Natural killer cell (primary cell): Measurements from ENCODE around the gene UNC5B. TPM values are rescaled to one million over a fixed set of nuclear protein-coding genes. Genes with fewer than 3 reads are reported as not detected.

Source experiments
- ATAC-seq, 3 donors: fragments of 150-1000 bp in 2 of 3; fragments of 200-7000 bp in 1 of 3; cut with Tn5 transposase; 1 replicate in 1 of 3; 2 replicates in 2 of 3; pipeline ENCODE4 v1.10.0; 2021; ENCODE audit warnings: mild to moderate bottlenecking in 2 of 3, moderate library complexity in 2 of 3
- DNase-seq, 2 donors: peaks; one replicate each; pipeline versions ENCODE4 v3.0.0 to v3.0.0-alpha.2; 2013 to 2021; ENCODE audit warnings: mixed read lengths in 1 of 2
- H3K27ac ChIP-seq: one replicate; pipeline ENCODE4 v1.5.1; 2013; ENCODE audit warnings: mild to moderate bottlenecking, low read length
- H3K27me3 ChIP-seq: one replicate; pipeline ENCODE4 v1.6.1; 2013; ENCODE audit warnings: low read length; ENCODE audit not compliant: control insufficient read depth, insufficient read depth
- H3K36me3 ChIP-seq: one replicate; pipeline ENCODE4 v1.6.1; 2013; ENCODE audit warnings: low read length; ENCODE audit not compliant: control insufficient read depth, insufficient read depth
- H3K4me1 ChIP-seq: one replicate; pipeline ENCODE4 v1.6.1; 2013; ENCODE audit warnings: low read length; ENCODE audit not compliant: control insufficient read depth, insufficient read depth
- H3K4me3 ChIP-seq: one replicate; pipeline ENCODE4 v1.5.1; 2013; ENCODE audit warnings: low read length
- H3K9me3 ChIP-seq: one replicate; pipeline ENCODE4 v1.6.1; 2013; ENCODE audit warnings: low read length; ENCODE audit not compliant: control insufficient read depth, insufficient read depth
- H3K27ac Mint-ChIP-seq, 2 donors: one replicate each; pipeline ENCODE4 v1.8.0; 2022; ENCODE audit warnings: mild to moderate bottlenecking in 2 of 2, mixed read lengths in 2 of 2, moderate library complexity in 1 of 2
- H3K27me3 Mint-ChIP-seq, 2 donors: one replicate each; pipeline ENCODE4 v1.8.0; 2022; ENCODE audit warnings: low read depth in 2 of 2, mixed read lengths in 2 of 2
- H3K36me3 Mint-ChIP-seq: one replicate; pipeline ENCODE4 v1.8.0; 2022; ENCODE audit warnings: mixed read lengths
- H3K4me1 Mint-ChIP-seq, 2 donors: one replicate each; pipeline ENCODE4 v1.8.0; 2022; ENCODE audit warnings: mixed read lengths in 2 of 2
- H3K4me3 Mint-ChIP-seq: one replicate; pipeline ENCODE4 v1.8.0; 2022; ENCODE audit warnings: mild to moderate bottlenecking, moderate library complexity, mixed read lengths
- H3K9me3 Mint-ChIP-seq, 2 donors: one replicate each; pipeline ENCODE4 v1.8.0; 2022; ENCODE audit warnings: mixed read lengths in 2 of 2
- CTCF ChIP-seq: fragments of 200-600 bp; IDR thresholded peaks from one replicate; pipeline ENCODE4 v1.8.0; 2022; ENCODE audit warnings: antibody characterized with exemption
- WGBS: methylation state at CpG from one replicate; pipeline ENCODE4 v1.1.7; 2013; ENCODE audit warnings: missing lambda C conversion rate; ENCODE audit not compliant: insufficient coverage; 5-methylcytosine and 5-hydroxymethylcytosine counted together
- intact Hi-C: fragments of 100-400 bp; cut with micrococcal nuclease; formaldehyde crosslinking; loops from one replicate; pipeline ENCODE4 v1.14.2; 2022
- total RNA-seq, 4 donors: library from RNA; stranded (reverse); fragments of 120-200 nt in 1 of 4; gene quantifications; one replicate each; pipeline versions ENCODE4 v1.2.3 to v1.2.4, GENCODE V29; 2013 to 2022

UNC5B gene
- total RNA-seq, 3 donors from 2014 or later (not counting 1 experiment from before 2014, with no cell fraction given) = 0.09 to 0.65 (median 0.09) TPM

DNA sequence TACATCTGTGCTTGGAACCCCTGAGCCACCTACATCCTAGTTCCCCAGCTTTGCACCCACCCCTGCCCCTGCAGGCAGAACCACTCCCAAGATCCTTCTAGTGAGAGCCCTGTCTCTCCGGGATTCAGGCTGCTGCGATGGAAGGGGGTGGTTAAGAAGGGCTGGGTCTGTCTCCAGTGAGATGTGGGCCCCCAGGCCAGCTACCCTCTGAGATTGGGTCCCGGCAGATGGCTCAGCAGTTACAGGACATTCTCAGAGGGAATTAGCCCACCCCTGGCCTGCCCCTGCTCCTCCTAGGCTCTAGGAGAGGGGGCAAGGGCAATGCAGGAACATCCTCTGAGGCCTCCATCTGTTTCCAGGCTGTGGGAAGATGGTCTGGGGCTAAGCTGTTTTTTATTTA, 134.4 kb downstream of the UNC5B start:
- no peak overlapping the region for H3K4me3 ChIP-seq
- H3K9me3 ChIP-seq = no peaks in the 10 kb centered on the region
- peaks cover under 1% of the 10 kb centered on the region for H3K36me3 ChIP-seq
- Mint-ChIP-seq H3K27ac (no peak overlapping the region), H3K4me3 (no peak overlapping the region), H3K27me3 (no peaks in the 10 kb centered on the region), H3K4me1 (peaks cover 0 to 8% of the 10 kb centered on the region in 2 donors), H3K9me3 (no peaks in the 10 kb centered on the region), H3K36me3 (no peaks in the 10 kb centered on the region)
- no peak for TF ChIP-seq CTCF
- intact Hi-C loops = no loop called here
- H3K27me3 ChIP-seq = no peaks in the 10 kb centered on the region
- 88% methylated on average over 2 of the region's 3 CpGs for WGBS
- DNase-seq (no peak), ATAC-seq (no peak)
- H3K27ac ChIP-seq = no peak overlapping the region
- peaks cover 6% of the 10 kb centered on the region for H3K4me1 ChIP-seq

DNA sequence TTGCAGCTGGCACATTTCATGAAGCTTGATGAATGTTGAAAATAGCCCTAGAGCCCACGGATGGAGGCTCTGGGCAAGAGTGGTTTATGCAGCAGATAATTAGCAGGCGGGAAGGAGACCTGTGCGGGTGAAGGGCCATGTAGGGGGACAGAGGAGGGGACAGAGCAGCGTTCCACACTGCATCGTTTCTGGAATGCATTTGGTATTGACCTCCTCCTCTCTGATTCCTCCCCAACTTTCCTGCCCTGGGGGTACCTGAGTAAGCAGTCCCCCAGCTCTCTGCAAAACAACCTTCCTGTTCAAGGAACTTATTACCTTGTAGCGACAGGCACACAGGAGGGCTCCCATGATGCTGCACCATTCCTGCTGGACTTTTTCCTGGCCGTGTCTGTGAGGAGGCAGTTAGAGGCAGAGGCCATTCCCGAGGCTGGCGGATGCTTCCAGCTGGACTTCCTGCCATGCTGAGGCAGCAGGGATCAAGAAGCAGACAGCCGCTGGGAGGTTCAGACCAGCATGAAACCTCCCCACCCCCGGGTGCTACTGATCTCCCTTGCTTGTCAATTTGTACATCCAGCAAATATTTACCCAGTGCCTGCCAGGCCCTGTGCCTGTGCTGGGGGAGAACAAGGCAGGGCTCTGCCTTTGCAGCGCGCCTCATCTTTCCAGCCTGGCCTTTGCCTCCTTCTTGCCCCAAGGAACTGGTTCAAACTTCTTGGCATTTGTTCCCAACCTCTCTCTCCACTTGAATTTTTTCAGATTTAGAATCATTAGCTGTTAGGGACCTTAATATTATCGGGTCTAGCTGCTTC, 135.4 kb downstream of the UNC5B start:
- Histone ChIP-seq H3K27ac (no peak overlapping the region), H3K27me3 (no peaks in the 10 kb centered on the region), H3K4me3 (no peak overlapping the region), H3K4me1 (peaks cover 6% of the 10 kb centered on the region), H3K36me3 (peaks cover 2% of the 10 kb centered on the region), H3K9me3 (no peaks in the 10 kb centered on the region)
- Mint-ChIP-seq H3K4me1 (peaks cover 0 to 8% of the 10 kb centered on the region in 2 donors), H3K27ac (no peak overlapping the region), H3K36me3 (no peaks in the 10 kb centered on the region), H3K9me3 (no peaks in the 10 kb centered on the region), H3K27me3 (no peaks in the 10 kb centered on the region), H3K4me3 (no peak overlapping the region)
- intact Hi-C loops = no loop called here
- 93% methylated on average over 14 of the region's 14 CpGs for WGBS
- ATAC-seq (no peak), DNase-seq (no peak)
- no peak for TF ChIP-seq CTCF

GRCh38 chr10:71348850-71349249, 136.5 kb downstream of the UNC5B start:
- DNase-seq (no peak), ATAC-seq (no peak)
- no peak overlapping the region for H3K27ac Mint-ChIP-seq
- H3K36me3 Mint-ChIP-seq = no peaks in the 10 kb centered on the region
- intact Hi-C loops = no loop called here
- Histone ChIP-seq H3K9me3 (no peaks in the 10 kb centered on the region), H3K4me3 (no peak overlapping the region), H3K27ac (no peak overlapping the region), H3K36me3 (peaks cover 3% of the 10 kb centered on the region), H3K27me3 (no peaks in the 10 kb centered on the region), H3K4me1 (peaks cover 3% of the 10 kb centered on the region)
- H3K4me3 Mint-ChIP-seq = no peak overlapping the region
- no peaks in the 10 kb centered on the region for H3K9me3 Mint-ChIP-seq
- H3K4me1 Mint-ChIP-seq = peaks cover 0 to 8% of the 10 kb centered on the region in 2 donors
- no peaks in the 10 kb centered on the region for H3K27me3 Mint-ChIP-seq
- 100% methylated on average over 1 of the region's 1 CpG for WGBS
- no peak for TF ChIP-seq CTCF

DNA sequence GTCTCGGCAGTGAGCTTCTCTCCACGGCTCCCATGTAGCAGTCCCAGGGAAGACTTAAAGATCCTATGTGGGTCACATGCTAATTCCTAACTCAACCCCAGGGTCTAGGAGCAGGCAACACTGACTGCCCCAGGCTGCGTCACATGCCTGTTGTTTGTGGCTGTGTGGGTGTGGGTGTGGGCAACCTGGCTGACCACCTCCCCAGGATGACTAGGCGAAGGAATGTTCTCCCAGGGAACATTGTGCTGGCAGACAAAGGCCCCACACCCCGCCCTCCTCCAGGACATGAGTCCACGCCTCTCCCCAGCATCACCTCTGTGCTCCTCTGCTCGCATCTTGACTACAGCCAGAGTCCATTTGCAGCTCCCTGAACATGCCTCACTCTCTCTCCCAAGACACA, 137.0 kb downstream of the UNC5B start:
- no peak for TF ChIP-seq CTCF
- no peak overlapping the region for H3K4me3 ChIP-seq
- Mint-ChIP-seq H3K9me3 (no peaks in the 10 kb centered on the region), H3K4me1 (peaks cover 0 to 8% of the 10 kb centered on the region in 2 donors), H3K27ac (no peak overlapping the region), H3K36me3 (no peaks in the 10 kb centered on the region), H3K4me3 (no peak overlapping the region), H3K27me3 (no peaks in the 10 kb centered on the region)
- peaks cover 3% of the 10 kb centered on the region for H3K36me3 ChIP-seq
- H3K27me3 ChIP-seq = no peaks in the 10 kb centered on the region
- no peak overlapping the region for H3K27ac ChIP-seq
- intact Hi-C loops = no loop called here
- WGBS = 90% methylated on average over 7 of the region's 7 CpGs
- no peaks in the 10 kb centered on the region for H3K9me3 ChIP-seq
- H3K4me1 ChIP-seq = no peaks in the 10 kb centered on the region
- no peak for DNase-seq
- ATAC-seq = no peak
